Heart right ventricle (tissue), 16 donors: ENCODE measurements around the gene EGFL6. TPM values are rescaled to one million over a fixed set of nuclear protein-coding genes. Genes with fewer than 3 reads are reported as not detected.

Experiments
- ATAC-seq, 8 donors: fragments of 200-7000 bp; cut with Tn5 transposase; one replicate each; pipeline ENCODE4 v1.9.1; 2020; ENCODE audit warnings: mild to moderate bottlenecking in 8 of 8, moderate library complexity in 8 of 8, moderate number of reproducible peaks in 1 of 8
- DNase-seq, 2 donors: peaks; one replicate each; pipeline ENCODE4 v3.0.0-alpha.2; 2020
- H3K27ac ChIP-seq, 10 donors: fragments of 200-600 bp; sonication (generic) in 2 of 10; one replicate each; pipeline versions ENCODE4 v1.5.0 to v1.8.0; 2020 to 2022; ENCODE audit warnings: mild to moderate bottlenecking in 3 of 10
- H3K27me3 ChIP-seq, 7 donors: fragments of 200-600 bp; one replicate each; pipeline ENCODE4 v1.8.0; 2021 to 2022; ENCODE audit warnings: mild to moderate bottlenecking in 2 of 7
- H3K36me3 ChIP-seq, 9 donors: fragments of 200-600 bp; sonication (generic) in 1 of 9; one replicate each; pipeline versions ENCODE4 v1.5.0 to v1.8.0; 2020 to 2022; ENCODE audit warnings: mild to moderate bottlenecking in 2 of 9
- H3K4me1 ChIP-seq, 9 donors: fragments of 200-600 bp; sonication (generic) in 1 of 9; one replicate each; pipeline versions ENCODE4 v1.5.0 to v1.8.0; 2020 to 2022; ENCODE audit warnings: mild to moderate bottlenecking in 4 of 9
- H3K4me3 ChIP-seq, 10 donors: fragments of 200-600 bp; sonication (generic) in 2 of 10; one replicate each; pipeline versions ENCODE4 v1.5.0 to v1.8.0; 2020 to 2022; ENCODE audit warnings: mild to moderate bottlenecking in 7 of 10, moderate library complexity in 2 of 10
- H3K9me3 ChIP-seq, 11 donors: fragments of 200-600 bp in 10 of 11; sonication (generic) in 2 of 11; one replicate each; pipeline versions ENCODE4 v1.5.0 to v1.8.0; 2013 to 2022; ENCODE audit warnings: mild to moderate bottlenecking in 2 of 11, control low read depth in 1 of 11, moderate library complexity in 1 of 11
- WGBS, 2 donors: extraction: QIAGEN DNeasy Blood & Tissue Kit; methylation state at CpG; one replicate each; pipeline ENCODE4 v1.1.7; 2013; ENCODE audit warnings: inconsistent platforms in 1 of 2; 5-methylcytosine and 5-hydroxymethylcytosine counted together
- intact Hi-C, 10 donors: fragments of 100-400 bp; cut with DNase I; formaldehyde crosslinking; loops; one replicate each; pipeline versions ENCODE4 v1.11.1 to v1.14.2; 2022
- microRNA-seq, 2 donors: library from miRNA; unstranded; fragments of <30 nt; microRNA quantifications; one replicate each; pipeline ENCODE4 v1.2.0, GENCODE V29; 2021
- polyA plus RNA-seq, 2 donors: library from polyadenylated mRNA; stranded (reverse); fragments of 200-250 nt; gene quantifications; one replicate each; pipeline ENCODE4 v1.2.3, GENCODE V29; 2013
- total RNA-seq, 10 donors: library from RNA; stranded (reverse); fragmentation: NEBNext Ultra II Directional in 3 of 10; extraction: Animal tissue kit (Norgen Biotek cat#: 25700) in 3 of 10; gene quantifications; one replicate each; pipeline versions ENCODE4 v1.2.1 to v1.2.4, GENCODE V29; 2021 to 2023
- TF ChIP-seq, protein P1 (sequence below), 9 donors: fragments of 200-600 bp; sonication (generic) in 2 of 9; IDR thresholded peaks; one replicate each; pipeline versions ENCODE4 v1.5.0 to v1.8.0; 2021 to 2022; ENCODE audit warnings: antibody characterized with exemption in 9 of 9, mild to moderate bottlenecking in 5 of 9, moderate library complexity in 1 of 9
- donor health status: Arrhythmogenic right ventricular cardiomyopathy.
- donor health status: ischemic (EF 13 %, LVEDD 7.1; RV severe dilation, severe dysfunction).
- donor health status: healthy with polysubstance abuse.
- donor health status: DM: no; HTN: yes; CAD: no.
- donor health status: DM: no; HTN: no; CAD: no.
- donor health status: ischemic (EF 25% LVEDD 6.9; RV normal size, moderate dysfunction).
- donor health status: ischemic (EF 25% LVEDD 5.7; RV mildly dilated, moderate dysfunction).
- donor health status: healthy.
- donor health status: DM: yes; HTN: yes; CAD: no.
- donor health status: Ischemic cardiomyopathy.
- donor health status: ischemic (EF 35%, LVEDD 5.7; RV mildly dilated, moderate dysfunction).
- donor health status: nonischemic (EF 11% LVEDD 7.7; RV severe dilation, severe dysfunction).
- donor health status: DM: yes; HTN: yes; CAD: no.
- donor health status: PGD.
- donor health status: ischemic (EF 29% LVEDD 5.4; RV normal size, mild dysfunction).
- donor health status: nonischemic (EF 23%, LVEDD 6.1; RV moderate dilation, normal function).

EGFL6 gene
- total and polyA plus RNA-seq, 12 donors: 0.11 TPM; not detected in 11

DNA sequence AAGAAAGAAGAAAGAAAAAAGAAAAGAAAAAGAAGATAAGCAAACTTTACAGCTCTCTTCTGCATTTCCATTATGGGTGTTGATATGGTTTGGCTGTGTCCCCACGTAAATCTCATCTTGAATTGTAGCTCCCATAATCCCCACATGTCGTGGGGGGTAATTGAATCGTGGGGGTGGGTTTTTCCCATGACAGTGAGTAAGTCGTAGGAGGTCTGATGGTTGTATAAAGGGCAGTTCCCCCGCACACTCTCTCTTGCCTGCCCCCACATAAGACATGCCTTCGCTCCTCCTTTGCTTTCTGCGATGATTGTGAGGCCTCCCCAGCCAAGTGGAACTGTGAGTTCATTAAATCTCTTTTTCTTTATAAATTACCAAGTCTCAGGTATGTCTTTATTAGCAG, 112.2 kb downstream of the EGFL6 start:
- Histone ChIP-seq H3K4me1 (no peaks in the 10 kb centered on the region), H3K27ac (no peak overlapping the region), H3K36me3 (no peaks in the 10 kb centered on the region), H3K27me3 (peaks cover 0 to 2% (median 0%) of the 10 kb centered on the region in 7 donors), H3K4me3 (no peak overlapping the region), H3K9me3 (peaks cover 0 to 4% (median 0%) of the 10 kb centered on the region in 11 donors)
- DNase-seq: no peak
- TF ChIP-seq, protein P1, sequence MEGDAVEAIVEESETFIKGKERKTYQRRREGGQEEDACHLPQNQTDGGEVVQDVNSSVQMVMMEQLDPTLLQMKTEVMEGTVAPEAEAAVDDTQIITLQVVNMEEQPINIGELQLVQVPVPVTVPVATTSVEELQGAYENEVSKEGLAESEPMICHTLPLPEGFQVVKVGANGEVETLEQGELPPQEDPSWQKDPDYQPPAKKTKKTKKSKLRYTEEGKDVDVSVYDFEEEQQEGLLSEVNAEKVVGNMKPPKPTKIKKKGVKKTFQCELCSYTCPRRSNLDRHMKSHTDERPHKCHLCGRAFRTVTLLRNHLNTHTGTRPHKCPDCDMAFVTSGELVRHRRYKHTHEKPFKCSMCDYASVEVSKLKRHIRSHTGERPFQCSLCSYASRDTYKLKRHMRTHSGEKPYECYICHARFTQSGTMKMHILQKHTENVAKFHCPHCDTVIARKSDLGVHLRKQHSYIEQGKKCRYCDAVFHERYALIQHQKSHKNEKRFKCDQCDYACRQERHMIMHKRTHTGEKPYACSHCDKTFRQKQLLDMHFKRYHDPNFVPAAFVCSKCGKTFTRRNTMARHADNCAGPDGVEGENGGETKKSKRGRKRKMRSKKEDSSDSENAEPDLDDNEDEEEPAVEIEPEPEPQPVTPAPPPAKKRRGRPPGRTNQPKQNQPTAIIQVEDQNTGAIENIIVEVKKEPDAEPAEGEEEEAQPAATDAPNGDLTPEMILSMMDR (IDR thresholded peaks at IDR 0.05): no peak
- intact Hi-C loops: no loop called here
- no peak for ATAC-seq
- 90 to 95% methylated on average over 7 of the region's 7 CpGs for WGBS, 2 donors

Small RNA genes within 50 kb of the gene (microRNA-seq; reads per million reads assigned to microRNA genes)
- gene MIR6086: 0 reads per million in 2 donors

Other genes starting within 250 kb of the EGFL6 start
- not detected for gene ATXN3L, start 249.5 kb upstream of the EGFL6 start, total RNA-seq
- gene ATXN3L, start 249.5 kb upstream of the EGFL6 start, polyA plus RNA-seq: not detected
- 1 to 10 TPM; 3.3 to 7.2 (median 4.6) TPM for gene TCEANC, start 83.5 kb downstream of the EGFL6 start, total RNA-seq
- 1 to 10 TPM in 1 of 2 donors, under 1 TPM in 1; 0.59 to 3.1 TPM for gene TCEANC, start 83.5 kb downstream of the EGFL6 start, polyA plus RNA-seq
- gene RAB9A, start 119.5 kb downstream of the EGFL6 start, total RNA-seq: 10 to 100 TPM; 16.9 to 28.9 (median 20.9) TPM
- gene RAB9A, start 119.5 kb downstream of the EGFL6 start, polyA plus RNA-seq: 10 to 100 TPM in 1 of 2 donors, 1 to 10 TPM in 1; 5.1 to 19.6 TPM
- gene TRAPPC2, start 165.0 kb downstream of the EGFL6 start, total RNA-seq: 1 to 10 TPM; 4.9 to 9.3 (median 6.1) TPM
- 1 to 10 TPM; 3.8 to 5.5 TPM for gene TRAPPC2, start 165.0 kb downstream of the EGFL6 start, polyA plus RNA-seq
- gene OFD1, start 165.1 kb downstream of the EGFL6 start, total RNA-seq: 10 to 100 TPM in 1 of 10 donors, 1 to 10 TPM in 9; 7.8 to 11.4 (median 9.2) TPM
- gene OFD1, start 165.1 kb downstream of the EGFL6 start, polyA plus RNA-seq: 10 to 100 TPM in 1 of 2 donors, 1 to 10 TPM in 1; 7.6 to 51.5 TPM
- gene GPM6B, start 247.5 kb downstream of the EGFL6 start, total RNA-seq: 1 to 10 TPM in 9 of 10 donors, under 1 TPM in 1; 0.94 to 7.8 (median 2.6) TPM
- 1 to 10 TPM; 4.3 to 5.0 TPM for gene GPM6B, start 247.5 kb downstream of the EGFL6 start, polyA plus RNA-seq